AG04449 (cell line): ENCODE results near the gene ACE.

Experiments used
- CTCF ChIA-PET: fragments of 350-600 bp; formaldehyde crosslinking; extraction: SDS; loops from one replicate; lab custom pipeline; 2021; ENCODE audit warnings: antibody characterized with exemption; lab: Yijun Ruan, JAX
- POLR2A ChIA-PET: fragments of 400-600, 350-600 bp; formaldehyde crosslinking; extraction: SDS; loops from one replicate; lab custom pipeline; 2020; ENCODE audit warnings: antibody characterized with exemption, inconsistent platforms; lab: Yijun Ruan, JAX
- DNase-seq: peaks from one replicate; pipeline ENCODE4 v3.0.0-alpha.2; 2010; ENCODE audit warnings: low read depth, low spot score
- H3K4me3 ChIP-seq: 2 replicates; pipeline ENCODE4 v1.5.1; 2011; ENCODE audit warnings: low read depth, mild to moderate bottlenecking, control low read depth, low read length
- TF ChIP-seq, protein P1 (sequence below): IDR thresholded peaks from one replicate; pipeline ENCODE4 v1.5.1; 2011; ENCODE audit warnings: mild to moderate bottlenecking, moderate library complexity, low read length, control low read depth, inconsistent platforms; ENCODE audit not compliant: insufficient read depth; ENCODE audit errors: missing control alignments

The ACE gene

GRCh38 chr17:63474586-63475460 is 2.0 kb upstream of the ACE start:
- no peak for DNase-seq
- ChIA-PET CTCF (interaction anchor here (2.3 kb wide), 1 partner anchor 50 kb away, joined by 10 read pairs; no protein-coding TSS in a partner anchor), POLR2A (no interaction called here)
- TF ChIP-seq, protein P1, sequence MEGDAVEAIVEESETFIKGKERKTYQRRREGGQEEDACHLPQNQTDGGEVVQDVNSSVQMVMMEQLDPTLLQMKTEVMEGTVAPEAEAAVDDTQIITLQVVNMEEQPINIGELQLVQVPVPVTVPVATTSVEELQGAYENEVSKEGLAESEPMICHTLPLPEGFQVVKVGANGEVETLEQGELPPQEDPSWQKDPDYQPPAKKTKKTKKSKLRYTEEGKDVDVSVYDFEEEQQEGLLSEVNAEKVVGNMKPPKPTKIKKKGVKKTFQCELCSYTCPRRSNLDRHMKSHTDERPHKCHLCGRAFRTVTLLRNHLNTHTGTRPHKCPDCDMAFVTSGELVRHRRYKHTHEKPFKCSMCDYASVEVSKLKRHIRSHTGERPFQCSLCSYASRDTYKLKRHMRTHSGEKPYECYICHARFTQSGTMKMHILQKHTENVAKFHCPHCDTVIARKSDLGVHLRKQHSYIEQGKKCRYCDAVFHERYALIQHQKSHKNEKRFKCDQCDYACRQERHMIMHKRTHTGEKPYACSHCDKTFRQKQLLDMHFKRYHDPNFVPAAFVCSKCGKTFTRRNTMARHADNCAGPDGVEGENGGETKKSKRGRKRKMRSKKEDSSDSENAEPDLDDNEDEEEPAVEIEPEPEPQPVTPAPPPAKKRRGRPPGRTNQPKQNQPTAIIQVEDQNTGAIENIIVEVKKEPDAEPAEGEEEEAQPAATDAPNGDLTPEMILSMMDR, result no peak
- no peak overlapping the region for H3K4me3 ChIP-seq

DNA sequence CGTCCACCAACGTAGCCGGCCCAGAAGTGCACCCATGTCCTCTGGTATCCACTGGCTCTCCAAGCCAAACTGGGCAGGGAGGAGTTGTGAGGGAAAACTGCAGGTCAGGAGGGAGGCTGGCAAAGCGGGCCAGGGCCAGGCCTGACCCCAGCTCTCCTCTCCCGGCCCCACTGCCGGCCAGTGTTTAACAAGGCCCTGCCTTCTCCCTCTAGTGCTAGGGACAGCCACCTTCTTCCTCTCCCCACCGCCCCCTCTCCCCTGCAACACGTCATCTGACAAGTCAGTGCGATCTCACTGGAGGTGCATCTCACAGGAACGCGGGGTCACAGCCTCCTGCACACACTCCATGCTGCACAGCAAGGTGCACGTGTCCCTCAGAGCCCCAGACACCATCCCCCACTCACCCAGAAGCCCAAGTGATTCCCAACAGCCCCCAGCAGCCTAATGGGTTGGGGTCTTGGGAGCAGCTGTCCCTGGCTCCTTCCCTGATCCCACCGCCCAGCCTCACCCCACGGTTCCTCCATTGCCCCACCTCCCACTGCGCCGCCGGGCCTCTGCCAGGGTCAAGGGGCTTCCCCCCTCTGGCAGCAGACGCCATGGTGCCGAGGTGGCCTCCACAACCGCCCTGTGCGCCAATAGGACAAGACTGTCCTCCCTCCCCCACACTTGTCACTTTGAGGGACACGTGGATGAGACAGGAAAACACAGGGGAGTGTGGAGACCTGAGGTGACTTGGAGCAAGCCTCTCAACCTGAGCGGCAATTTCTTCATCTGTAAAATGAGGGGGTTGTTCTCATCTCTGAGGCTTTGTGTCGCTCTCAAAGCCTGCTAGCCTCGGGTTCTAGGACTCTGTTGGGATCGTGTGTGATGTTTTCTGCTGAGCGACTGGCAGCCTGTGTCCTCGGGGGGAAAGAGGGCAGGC is 1.1 kb upstream of the ACE start:
- no peak for DNase-seq
- ChIA-PET CTCF (interaction anchor here (2.3 to 7.8 kb wide), 4 partner anchors 9 to 50 kb away, joined by 10 to 251 read pairs (median 80); no protein-coding TSS in a partner anchor), POLR2A (no interaction called here)
- no peak overlapping the region for H3K4me3 ChIP-seq
- TF ChIP-seq, protein P1, result no peak

GRCh38 chr17:63476459-63476853 is 405 bp upstream of the ACE start:
- H3K4me3 ChIP-seq, result peak overlapping the region; percentile 55
- CTCF ChIA-PET, result interaction anchor here (6.6 to 7.8 kb wide), 3 partner anchors 10 to 51 kb away, joined by 71 to 251 read pairs (median 90); no protein-coding TSS in a partner anchor
- TF ChIP-seq, protein P1, result no peak
- POLR2A ChIA-PET, result no interaction called here
- no peak for DNase-seq

DNA sequence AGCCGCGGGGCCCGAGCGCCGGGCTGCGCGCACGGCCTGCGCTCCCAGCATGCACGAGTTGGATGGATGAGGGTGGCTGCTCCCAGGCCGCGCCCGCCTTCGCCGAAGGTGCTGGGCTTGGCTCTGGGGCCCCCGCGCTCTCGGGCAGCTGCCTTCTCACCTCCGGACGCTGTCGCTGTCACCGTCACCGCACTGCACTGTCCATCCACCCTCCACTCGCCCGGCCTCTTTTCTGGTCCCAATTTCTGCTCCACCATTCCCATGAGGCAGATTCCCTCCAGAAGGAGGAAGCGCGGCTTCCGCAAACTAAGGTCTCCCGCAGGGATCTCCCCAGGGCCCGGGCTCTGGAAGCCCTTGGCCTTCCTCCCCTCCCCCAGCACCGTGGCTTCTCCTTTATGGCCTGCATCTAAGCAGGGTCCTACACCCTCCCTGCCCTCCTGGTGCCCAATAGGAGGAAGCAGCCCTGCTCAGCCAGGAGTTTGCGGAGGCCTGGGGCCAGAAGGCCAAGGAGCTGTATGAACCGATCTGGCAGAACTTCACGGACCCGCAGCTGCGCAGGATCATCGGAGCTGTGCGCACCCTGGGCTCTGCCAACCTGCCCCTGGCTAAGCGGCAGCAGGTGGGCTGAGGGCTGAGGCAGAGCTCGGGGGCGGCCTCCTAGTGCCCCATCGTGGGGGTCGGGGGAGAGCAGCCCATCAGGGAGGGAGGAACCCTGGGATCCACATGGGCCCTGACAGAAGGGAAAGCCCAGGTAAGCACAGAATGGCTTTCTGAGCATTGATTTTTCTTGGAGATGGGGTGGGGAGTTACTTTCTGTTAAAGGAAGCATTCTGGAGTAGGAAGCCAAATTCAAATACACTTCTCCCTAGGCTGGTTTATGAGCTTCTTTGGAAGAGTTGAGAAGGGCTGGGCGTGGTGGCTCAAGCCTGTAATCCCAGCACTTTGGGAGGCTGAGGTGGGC is 899 bp downstream of the ACE start:
- H3K4me3 ChIP-seq, result peak overlapping the region; percentile 55
- DNase-seq, result no peak
- CTCF ChIA-PET, result interaction anchor here (0.6 to 7.8 kb wide), 24 partner anchors 10 to 396 kb away, joined by 3 to 251 read pairs (median 8); no protein-coding TSS in a partner anchor
- POLR2A ChIA-PET, result interaction anchor here (0.8 kb wide), 1 partner anchor 44 kb away, joined by 3 read pairs; no protein-coding TSS in a partner anchor
- TF ChIP-seq, protein P1, result no peak

- peak; percentile 65 for DNase-seq
- TF ChIP-seq, protein P1, result peak; percentile 99
- POLR2A ChIA-PET, result interaction anchor here (0.8 to 1.0 kb wide), 3 partner anchors 18 to 53 kb away, joined by 3 read pairs; no protein-coding TSS in a partner anchor
- CTCF ChIA-PET, result interaction anchor here (0.8 to 7.8 kb wide), 30 partner anchors 9 to 397 kb away, joined by 3 to 251 read pairs (median 5); no protein-coding TSS in a partner anchor
- peak overlapping the region; percentile 8; the same call in 1 of the 2 replicates for H3K4me3 ChIP-seq
These were observed 2.1 kb downstream of the ACE start for GRCh38 chr17:63478814-63479494.
